ENCODE data around the gene CROCC2. TPM values are rescaled to one million over a fixed set of nuclear protein-coding genes. Genes with fewer than 3 reads are reported as not detected.

CROCC2 gene
- total RNA-seq, 6 experiments from 2014 or later = not detected

DNA sequence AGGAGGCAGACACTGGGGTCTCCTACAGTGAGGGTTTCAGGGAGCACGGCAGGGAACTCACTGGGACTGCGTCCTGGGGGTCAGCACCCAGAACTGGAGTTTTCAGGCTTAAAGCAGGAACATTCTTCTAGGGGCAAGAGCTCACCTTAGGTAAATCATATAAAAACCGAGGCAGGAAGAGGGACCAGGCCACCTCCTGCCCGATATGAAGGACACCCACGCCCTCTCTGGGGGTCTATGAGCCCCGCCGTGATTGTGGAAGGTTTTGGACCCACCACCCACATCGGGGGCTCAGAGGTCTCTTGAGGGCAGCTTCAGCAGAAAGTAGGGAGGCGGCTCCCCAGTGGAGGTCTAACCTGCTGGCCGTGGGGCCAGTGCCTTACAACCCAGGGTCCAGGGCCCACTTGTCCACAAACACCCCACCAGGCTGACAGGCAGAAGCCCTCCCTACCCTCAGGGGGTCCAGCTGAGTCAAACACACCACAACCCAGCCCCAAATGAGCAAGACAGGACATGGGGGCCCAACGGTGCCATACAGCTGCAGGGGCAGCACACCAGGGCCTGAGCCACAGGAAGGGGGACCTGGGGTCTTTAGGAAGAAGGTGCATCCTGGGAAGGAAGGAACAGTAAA lies 25.3 kb downstream of the CROCC2 start:
- H3K36me3 Mint-ChIP-seq (ENCODE audit: low read depth) = no peaks in the 10 kb centered on the region
- no peaks in the 10 kb centered on the region for H3K4me1 Mint-ChIP-seq (ENCODE audit: low read depth)
- DNase-seq = no peak
- peaks cover 7% of the 10 kb centered on the region; the same call in 1 of the 2 replicates for H3K9me3 Mint-ChIP-seq
- no peak overlapping the region for H3K27ac Mint-ChIP-seq
- peaks cover 9% of the 10 kb centered on the region for H3K27me3 Mint-ChIP-seq (ENCODE audit: insufficient read depth)
- no peak for TF ChIP-seq CTCF (IDR thresholded peaks at IDR 0.05)
- no peak overlapping the region for H3K4me3 Mint-ChIP-seq

DNA sequence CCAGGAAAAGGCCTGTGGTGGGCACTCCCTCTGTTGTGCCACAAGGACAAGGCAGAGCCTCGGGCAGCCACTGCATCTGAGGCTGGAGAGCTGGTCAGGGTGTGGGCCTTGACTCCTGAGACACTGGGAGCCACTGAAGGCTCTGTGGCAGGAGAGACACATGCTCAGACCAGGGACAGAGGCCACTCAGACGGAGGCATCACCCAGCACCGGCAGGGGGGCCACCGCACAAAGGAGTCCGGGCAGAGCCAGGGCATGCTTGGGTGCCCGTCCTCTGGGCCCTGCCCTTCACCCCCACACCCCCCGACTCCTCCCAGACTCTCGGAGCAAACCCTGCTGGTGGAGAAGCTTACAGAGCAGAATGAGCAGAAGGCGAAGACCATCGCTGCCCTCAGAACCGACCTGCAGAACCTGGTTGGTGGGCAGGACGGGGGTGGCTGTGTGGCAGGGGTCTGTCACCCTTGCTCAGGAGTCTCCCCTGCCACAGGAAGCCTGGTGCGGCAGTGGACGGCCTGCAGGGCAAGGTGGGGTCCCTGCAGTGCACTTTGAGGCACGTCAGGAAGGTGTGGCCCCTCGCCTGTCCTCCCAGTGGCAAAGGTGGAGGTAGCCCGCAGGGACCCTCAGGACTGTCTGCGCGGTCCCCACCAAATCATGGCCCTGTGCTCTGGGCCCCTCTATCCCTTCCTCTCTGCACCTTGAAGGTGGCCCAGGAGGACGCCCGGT lies 26.0 kb downstream of the CROCC2 start:
- H3K9me3 Mint-ChIP-seq = peaks cover 7% of the 10 kb centered on the region; the same call in 1 of the 2 replicates
- no peak overlapping the region for H3K27ac Mint-ChIP-seq
- no peak overlapping the region for H3K4me3 Mint-ChIP-seq
- H3K4me1 Mint-ChIP-seq (ENCODE audit: low read depth) = no peaks in the 10 kb centered on the region
- TF ChIP-seq CTCF (IDR thresholded peaks at IDR 0.05) = no peak
- H3K27me3 Mint-ChIP-seq (ENCODE audit: insufficient read depth) = peaks cover 9% of the 10 kb centered on the region
- H3K36me3 Mint-ChIP-seq (ENCODE audit: low read depth) = no peaks in the 10 kb centered on the region
- no peak for DNase-seq

DNA sequence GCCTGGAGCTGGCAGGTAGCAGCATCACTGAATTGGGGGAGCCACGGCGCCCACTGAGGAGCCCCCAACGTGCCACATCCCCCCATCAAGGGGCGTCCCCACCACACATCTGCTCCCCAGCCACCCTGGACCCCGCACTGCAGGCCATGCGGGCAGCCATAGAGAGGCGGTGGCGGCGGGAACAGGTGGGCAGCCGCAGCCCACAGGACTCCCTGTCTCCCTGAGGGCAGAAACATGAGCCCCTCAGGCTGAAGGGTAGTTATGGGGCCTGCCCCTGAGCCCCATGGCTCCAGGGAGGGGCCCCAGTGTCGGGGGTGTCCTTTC lies 26.6 kb downstream of the CROCC2 start:
- peaks cover 9% of the 10 kb centered on the region for H3K27me3 Mint-ChIP-seq (ENCODE audit: insufficient read depth)
- no peaks in the 10 kb centered on the region for H3K4me1 Mint-ChIP-seq (ENCODE audit: low read depth)
- H3K9me3 Mint-ChIP-seq = peaks cover 9% of the 10 kb centered on the region; the same call in 1 of the 2 replicates
- H3K4me3 Mint-ChIP-seq = no peak overlapping the region
- H3K27ac Mint-ChIP-seq = no peak overlapping the region
- H3K36me3 Mint-ChIP-seq (ENCODE audit: low read depth) = no peaks in the 10 kb centered on the region
- no peak for DNase-seq
- no peak for TF ChIP-seq CTCF (IDR thresholded peaks at IDR 0.05)

DNA sequence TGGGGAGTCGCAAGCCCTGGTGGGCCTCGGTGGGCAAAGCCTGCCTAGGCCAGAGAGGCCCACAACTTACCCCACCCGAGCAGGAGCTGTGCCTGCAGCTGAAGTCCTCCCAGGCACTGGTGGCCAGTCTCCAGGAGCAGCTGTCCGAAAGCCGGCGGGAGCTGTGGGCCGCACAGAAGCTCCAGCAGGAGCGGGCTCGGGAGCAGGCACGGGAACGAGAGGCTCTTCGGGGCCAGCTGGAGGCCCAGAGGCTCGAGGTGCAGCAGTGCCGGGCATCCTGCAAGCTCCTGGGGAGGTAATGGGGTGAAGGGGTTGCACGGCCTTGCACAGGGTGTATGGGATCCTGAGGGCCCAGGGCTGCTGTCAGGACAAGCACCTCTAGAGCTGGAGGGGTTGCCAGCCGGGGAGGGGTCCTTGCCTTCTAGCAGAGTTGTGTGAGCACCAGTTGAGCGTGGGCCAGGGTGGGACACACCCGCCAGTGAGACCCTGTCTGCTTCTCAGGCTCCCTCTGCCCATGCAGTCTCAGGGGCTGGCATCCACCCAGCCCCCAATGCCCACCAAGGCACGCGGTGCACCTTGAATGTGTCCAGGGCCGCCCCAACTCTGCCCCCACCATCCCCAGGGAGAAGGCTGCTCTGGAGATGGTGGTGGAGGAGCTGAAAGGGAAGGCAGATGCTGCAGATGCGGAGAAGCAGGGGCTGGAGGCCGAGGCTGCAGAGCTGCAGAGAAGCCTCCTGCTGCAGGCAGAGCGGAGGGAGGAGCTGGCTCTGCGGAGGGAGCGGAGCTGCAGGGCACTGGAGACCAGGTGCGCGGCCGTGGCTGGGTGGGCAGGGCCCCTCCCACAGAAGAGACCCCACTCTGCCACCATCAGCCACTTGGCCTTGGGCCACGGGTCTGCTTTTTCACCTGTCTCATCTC lies 27.2 kb downstream of the CROCC2 start:
- Mint-ChIP-seq H3K36me3 (ENCODE audit: low read depth) (no peaks in the 10 kb centered on the region), H3K27ac (no peak overlapping the region), H3K9me3 (peaks cover 9% of the 10 kb centered on the region; the same call in 1 of the 2 replicates), H3K4me3 (no peak overlapping the region), H3K27me3 (ENCODE audit: insufficient read depth) (peaks cover 12% of the 10 kb centered on the region), H3K4me1 (ENCODE audit: low read depth) (no peaks in the 10 kb centered on the region)
- no peak for DNase-seq
- TF ChIP-seq CTCF (IDR thresholded peaks at IDR 0.05) = no peak

DNA sequence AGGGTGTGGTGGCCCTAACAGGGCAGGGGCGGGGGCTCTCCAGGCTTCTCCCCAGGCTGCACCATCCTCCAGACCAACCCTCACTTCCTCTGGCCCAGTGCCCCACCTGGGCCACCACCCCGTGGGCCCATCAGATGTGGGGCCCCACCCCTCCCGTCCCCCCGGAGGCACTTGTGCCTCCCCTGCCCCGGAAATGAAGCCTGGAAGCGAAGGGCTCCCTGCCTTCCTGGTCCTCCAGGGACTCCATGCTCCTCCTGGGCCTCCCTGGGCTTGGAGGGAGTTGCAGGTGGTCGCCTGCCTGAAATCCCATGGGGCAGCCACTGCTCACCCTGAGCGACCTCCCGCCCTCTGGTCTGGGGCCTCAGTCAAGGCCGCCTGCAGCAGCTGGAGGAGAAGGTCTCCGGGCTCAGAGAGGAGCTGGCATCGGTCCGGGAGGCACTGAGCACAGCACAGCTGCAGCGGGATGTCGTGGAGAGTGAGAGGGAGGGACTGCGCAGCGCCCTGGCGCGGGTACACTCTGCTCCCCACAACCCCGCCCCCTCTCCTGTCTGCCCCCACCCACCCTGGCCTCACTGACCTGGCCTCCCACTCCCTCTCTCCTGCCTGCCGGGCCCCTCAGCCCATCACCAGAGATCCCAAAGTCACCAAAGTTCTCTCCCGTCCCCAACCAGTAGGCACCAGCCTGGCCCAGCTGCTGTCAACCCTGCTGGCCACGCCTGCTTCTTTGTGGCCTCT lies 28.0 kb downstream of the CROCC2 start:
- Mint-ChIP-seq H3K4me1 (ENCODE audit: low read depth) (no peaks in the 10 kb centered on the region), H3K27ac (no peak overlapping the region), H3K4me3 (no peak overlapping the region), H3K27me3 (ENCODE audit: insufficient read depth) (peaks cover 11% of the 10 kb centered on the region), H3K36me3 (ENCODE audit: low read depth) (no peaks in the 10 kb centered on the region), H3K9me3 (peaks cover 12% of the 10 kb centered on the region; the same call in 1 of the 2 replicates)
- no peak for TF ChIP-seq CTCF (IDR thresholded peaks at IDR 0.05)
- no peak for DNase-seq
